Measurements from ENCODE around the gene ESPN.

DNA sequence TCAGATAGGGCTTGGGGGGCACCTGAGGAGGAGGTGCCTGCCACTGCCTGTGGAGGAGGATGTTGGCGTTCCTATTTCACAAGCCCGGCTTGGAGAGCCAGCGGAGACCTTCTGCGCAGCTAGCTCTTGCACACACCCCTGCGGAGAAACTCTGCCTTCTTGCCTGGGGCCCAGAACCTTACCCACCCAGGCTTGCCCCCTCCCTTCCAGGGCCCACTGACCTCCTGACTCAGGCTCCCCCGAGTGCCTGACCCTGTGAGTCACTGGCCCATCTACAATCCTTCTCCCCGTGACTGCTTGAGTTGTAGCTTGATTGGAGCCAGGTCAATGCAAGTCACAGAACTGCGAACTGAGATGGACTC lies 8.3 kb upstream of the ESPN start:
- TF ChIP-seq, protein P1, sequence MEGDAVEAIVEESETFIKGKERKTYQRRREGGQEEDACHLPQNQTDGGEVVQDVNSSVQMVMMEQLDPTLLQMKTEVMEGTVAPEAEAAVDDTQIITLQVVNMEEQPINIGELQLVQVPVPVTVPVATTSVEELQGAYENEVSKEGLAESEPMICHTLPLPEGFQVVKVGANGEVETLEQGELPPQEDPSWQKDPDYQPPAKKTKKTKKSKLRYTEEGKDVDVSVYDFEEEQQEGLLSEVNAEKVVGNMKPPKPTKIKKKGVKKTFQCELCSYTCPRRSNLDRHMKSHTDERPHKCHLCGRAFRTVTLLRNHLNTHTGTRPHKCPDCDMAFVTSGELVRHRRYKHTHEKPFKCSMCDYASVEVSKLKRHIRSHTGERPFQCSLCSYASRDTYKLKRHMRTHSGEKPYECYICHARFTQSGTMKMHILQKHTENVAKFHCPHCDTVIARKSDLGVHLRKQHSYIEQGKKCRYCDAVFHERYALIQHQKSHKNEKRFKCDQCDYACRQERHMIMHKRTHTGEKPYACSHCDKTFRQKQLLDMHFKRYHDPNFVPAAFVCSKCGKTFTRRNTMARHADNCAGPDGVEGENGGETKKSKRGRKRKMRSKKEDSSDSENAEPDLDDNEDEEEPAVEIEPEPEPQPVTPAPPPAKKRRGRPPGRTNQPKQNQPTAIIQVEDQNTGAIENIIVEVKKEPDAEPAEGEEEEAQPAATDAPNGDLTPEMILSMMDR (IDR thresholded peaks at IDR 0.05), result no peak
- TF ChIP-seq POLR2A (IDR thresholded peaks at IDR 0.05; ENCODE audit: low read depth), result no peak
- TF ChIP-seq POLR2AphosphoS5 (IDR thresholded peaks at IDR 0.05), result no peak
